IMR-90 (cell line): ENCODE measurements around the gene DOCK4. TPM values are rescaled to one million over a fixed set of nuclear protein-coding genes. Genes with fewer than 3 reads are reported as not detected.

ENCODE experiments used
- ATAC-seq: fragments of 200-7000 bp; cut with Tn5 transposase; 2 replicates; pipeline ENCODE4 v1.9.1; 2020; ENCODE audit warnings: low read depth, mild to moderate bottlenecking, moderate library complexity
- BruUV-seq: library from RNA; stranded (reverse); fragments of 400-500 nt; replicated peaks from 2 replicates; lab custom pipeline; 2021; lab: Mats Ljungman, UMichigan
- CTCF ChIA-PET: fragments of 300-600 bp; formaldehyde crosslinking; extraction: SDS; loops from one replicate; lab custom pipeline; 2021; ENCODE audit warnings: antibody characterized with exemption; lab: Yijun Ruan, JAX
- POLR2A ChIA-PET: fragments of 300-600 bp; sonication (Branson Sonifier 250); formaldehyde crosslinking; loops from one replicate; lab custom pipeline; 2022; ENCODE audit warnings: antibody characterized with exemption; ENCODE audit not compliant: unreplicated experiment; lab: Charles Lee
- DNase-seq: peaks from one replicate; pipeline ENCODE4 v3.0.0; 2013
- H2AFZ ChIP-seq: replicated peaks from 2 replicates; pipeline ENCODE3; 2013; ENCODE audit warnings: low read length, mild to moderate bottlenecking; ENCODE audit not compliant: poor library complexity
- H2AK5ac ChIP-seq: 2 replicates; pipeline ENCODE4 v1.6.1; 2013; ENCODE audit warnings: low read depth, low read length, inconsistent platforms
- H2AK9ac ChIP-seq: replicated peaks from 2 replicates; pipeline ENCODE3; 2013; ENCODE audit warnings: mild to moderate bottlenecking, low read depth, low read length, moderate library complexity; ENCODE audit not compliant: poor library complexity
- H2BK120ac ChIP-seq: 2 replicates; pipeline ENCODE4 v1.6.1; 2013; ENCODE audit warnings: low read depth, low read length, inconsistent platforms
- H2BK15ac ChIP-seq: 3 replicates; pipeline ENCODE4 v1.6.1; 2013; ENCODE audit warnings: low read depth, low read length, inconsistent platforms
- H2BK20ac ChIP-seq: 2 replicates; pipeline ENCODE4 v1.6.1; 2013; ENCODE audit warnings: low read depth, mild to moderate bottlenecking, inconsistent platforms, low read length, moderate library complexity
- H2BK5ac ChIP-seq: 2 replicates; pipeline ENCODE4 v1.6.1; 2013; ENCODE audit warnings: mild to moderate bottlenecking, low read depth, low read length, inconsistent platforms; ENCODE audit not compliant: poor library complexity, severe bottlenecking
- H3K14ac ChIP-seq: replicated peaks from 2 replicates; pipeline ENCODE4 v1.6.1; 2013; ENCODE audit warnings: low read depth, low read length, inconsistent platforms
- H3K18ac ChIP-seq: 2 replicates; pipeline ENCODE4 v1.6.1; 2013; ENCODE audit warnings: low read depth, low read length, control low read depth
- H3K23ac ChIP-seq: 2 replicates; pipeline ENCODE4 v1.6.1; 2013; ENCODE audit warnings: low read depth, low read length, inconsistent platforms
- H3K27ac ChIP-seq: 2 replicates; pipeline ENCODE4 v1.5.1; 2013; ENCODE audit warnings: mild to moderate bottlenecking, control low read depth, low read length; ENCODE audit not compliant: insufficient read depth
- H3K27me3 ChIP-seq: 2 replicates; pipeline ENCODE4 v1.6.1; 2013; ENCODE audit warnings: low read length; ENCODE audit not compliant: control insufficient read depth, insufficient read depth
- H3K36me3 ChIP-seq: 2 replicates; pipeline ENCODE4 v1.6.1; 2013; ENCODE audit warnings: low read length, mixed read lengths; ENCODE audit not compliant: control insufficient read depth, insufficient read depth
- H3K4ac ChIP-seq: 2 replicates; pipeline ENCODE4 v1.6.1; 2013; ENCODE audit warnings: low read depth, low read length, inconsistent platforms
- H3K4me1 ChIP-seq: 2 replicates; pipeline ENCODE4 v1.6.1; 2013; ENCODE audit warnings: low read length, mixed read lengths; ENCODE audit not compliant: control insufficient read depth, insufficient read depth
- H3K4me2 ChIP-seq: 2 replicates; pipeline ENCODE4 v1.6.1; 2013; ENCODE audit warnings: low read depth, mild to moderate bottlenecking, control low read depth, low read length, moderate library complexity
- H3K4me3 ChIP-seq: 2 replicates; pipeline ENCODE4 v1.5.1; 2013; ENCODE audit warnings: low read depth, mild to moderate bottlenecking, control low read depth, low read length, moderate library complexity; ENCODE audit not compliant: insufficient read depth
- H3K56ac ChIP-seq: 2 replicates; pipeline ENCODE4 v1.6.1; 2013; ENCODE audit warnings: low read length, inconsistent platforms; ENCODE audit not compliant: insufficient read depth; ENCODE audit errors: extremely low read depth
- H3K79me1 ChIP-seq, 2 experiments: 2 replicates each; pipeline ENCODE4 v1.6.1; 2013; ENCODE audit warnings: low read length in 2 of 2, inconsistent platforms in 1 of 2, low read depth in 1 of 2
- H3K9ac ChIP-seq: 2 replicates; pipeline ENCODE4 v1.6.1; 2013; ENCODE audit warnings: low read depth, low read length, control low read depth
- H3K9me1 ChIP-seq: 2 replicates; pipeline ENCODE4 v1.6.1; 2013; ENCODE audit warnings: low read length, inconsistent platforms; ENCODE audit not compliant: insufficient read depth
- H3K9me3 ChIP-seq: 2 replicates; pipeline ENCODE4 v1.6.1; 2013; ENCODE audit warnings: low read length; ENCODE audit not compliant: control insufficient read depth, insufficient read depth
- H4K20me1 ChIP-seq: 2 replicates; pipeline ENCODE4 v1.6.1; 2013; ENCODE audit warnings: low read length, inconsistent platforms; ENCODE audit not compliant: insufficient read depth
- H4K5ac ChIP-seq: 2 replicates; pipeline ENCODE4 v1.6.1; 2013; ENCODE audit warnings: mild to moderate bottlenecking, low read depth, low read length, control low read depth
- H4K8ac ChIP-seq, 2 experiments: 2 replicates each; pipeline ENCODE4 v1.6.1; 2013; ENCODE audit warnings: low read depth in 2 of 2, low read length in 2 of 2, control low read depth in 1 of 2, inconsistent platforms in 1 of 2
- H4K91ac ChIP-seq: 2 replicates; pipeline ENCODE4 v1.6.1; 2013; ENCODE audit warnings: low read depth, low read length, inconsistent platforms; ENCODE audit not compliant: insufficient read depth
- BHLHE40 ChIP-seq: fragments of 150-350 bp; IDR thresholded peaks from 2 replicates; pipeline ENCODE4 v1.6.1; 2016; ENCODE audit warnings: mild to moderate bottlenecking, low read depth, low read length
- CHD1 ChIP-seq: IDR thresholded peaks from 2 replicates; pipeline ENCODE4 v1.6.1; 2012; ENCODE audit warnings: low read depth, low read length, improper control_type of control experiment
- FOS ChIP-seq: fragments of 150-350 bp; IDR thresholded peaks from 2 replicates; pipeline ENCODE4 v1.6.1; 2016; ENCODE audit warnings: low read depth, low read length
- MAFK ChIP-seq: IDR thresholded peaks from 2 replicates; pipeline ENCODE4 v1.6.1; 2012; ENCODE audit warnings: low read depth, low read length, improper control_type of control experiment
- MAZ ChIP-seq: IDR thresholded peaks from 2 replicates; pipeline ENCODE4 v1.6.1; 2012; ENCODE audit warnings: low read depth, mild to moderate bottlenecking, low read length, improper control_type of control experiment, moderate library complexity, borderline replicate concordance
- MXI1 ChIP-seq: IDR thresholded peaks from 2 replicates; pipeline ENCODE4 v1.6.1; 2012; ENCODE audit warnings: low read depth, mild to moderate bottlenecking, low read length, moderate library complexity, borderline replicate concordance
- NFE2L2 ChIP-seq: fragments of 150-350 bp; IDR thresholded peaks from 2 replicates; pipeline ENCODE4 v1.6.1; 2016; ENCODE audit warnings: low read depth, mild to moderate bottlenecking, low read length
- POLR2A ChIP-seq: IDR thresholded peaks from 2 replicates; pipeline ENCODE4 v1.6.1; 2012; ENCODE audit warnings: mild to moderate bottlenecking, low read depth, low read length
- RCOR1 ChIP-seq: IDR thresholded peaks from 2 replicates; pipeline ENCODE4 v1.6.1; 2012; ENCODE audit warnings: mild to moderate bottlenecking, low read length, improper control_type of control experiment; ENCODE audit not compliant: insufficient replicate concordance
- RFX5 ChIP-seq: IDR thresholded peaks from 2 replicates; pipeline ENCODE4 v1.8.0; 2012; ENCODE audit warnings: low read depth, mild to moderate bottlenecking, low read length, moderate library complexity
- SMC3 ChIP-seq: fragments of 150-350 bp; IDR thresholded peaks from 2 replicates; pipeline ENCODE4 v1.6.1; 2016; ENCODE audit warnings: low read depth, mild to moderate bottlenecking, antibody characterized with exemption, low read length, moderate library complexity
- WGBS, 2 experiments: methylation state at CpG; one replicate each; pipeline versions ENCODE4 v1.1.5 to v1.1.7; 2013; ENCODE audit warnings: missing lambda C conversion rate in 2 of 2; ENCODE audit not compliant: insufficient read length in 1 of 2; ENCODE audit errors: extremely low coverage in 2 of 2; 5-methylcytosine and 5-hydroxymethylcytosine counted together
- dilution Hi-C: fragments of 300-500 bp; cut with HindIII; formaldehyde crosslinking; loops from one replicate; pipeline ENCODE4 v1.14.3; 2018; ENCODE audit warnings: low sequenced_read_pairs; ENCODE audit not compliant: unreplicated experiment
- in situ Hi-C: fragments of 300-500 bp; cut with MboI; formaldehyde crosslinking; loops from 3 replicates; pipeline ENCODE4 v1.14.3; 2019; ENCODE audit warnings: low sequenced_read_pairs, inconsistent platforms, mixed read lengths
- intact Hi-C: fragments of 100-400 bp; cut with micrococcal nuclease; formaldehyde crosslinking; loops from 2 replicates; pipeline ENCODE4 v1.10.0; 2022
- polyA plus RNA-seq, 3 experiments: library from polyadenylated mRNA; depleted of rRNA; stranded (reverse); fragments of >200 nt; gene quantifications; 2 replicates each; pipeline ENCODE4 v1.2.3, GENCODE V29; 2012; ENCODE audit warnings: low replicate concordance in 1 of 3
- total RNA-seq: library from RNA; depleted of rRNA; stranded (reverse); fragments of >200 nt; gene quantifications from 2 replicates; pipeline ENCODE4 v1.2.3, GENCODE V29; 2012
- TF ChIP-seq, protein P1 (sequence below): conservative IDR thresholded peaks from 2 replicates; pipeline ENCODE4 v1.5.1; 2012; ENCODE audit warnings: mild to moderate bottlenecking, low read depth, low read length, improper control_type of control experiment
- TF ChIP-seq, protein P2 (sequence below): fragments of 150-350 bp; IDR thresholded peaks from 2 replicates; pipeline ENCODE4 v1.6.1; 2016; ENCODE audit warnings: low read depth, mild to moderate bottlenecking, low read length, moderate library complexity, borderline replicate concordance
- TF ChIP-seq, protein P3 (sequence below): fragments of 150-350 bp; IDR thresholded peaks from 2 replicates; pipeline ENCODE4 v1.6.1; 2017; ENCODE audit warnings: mild to moderate bottlenecking, antibody characterized with exemption, low read length, low read depth

The DOCK4 gene
- total and polyA plus RNA-seq, 2 of the 4 experiments (the other 2 are of a cell fraction): 4.4 to 12.2 TPM

DNA sequence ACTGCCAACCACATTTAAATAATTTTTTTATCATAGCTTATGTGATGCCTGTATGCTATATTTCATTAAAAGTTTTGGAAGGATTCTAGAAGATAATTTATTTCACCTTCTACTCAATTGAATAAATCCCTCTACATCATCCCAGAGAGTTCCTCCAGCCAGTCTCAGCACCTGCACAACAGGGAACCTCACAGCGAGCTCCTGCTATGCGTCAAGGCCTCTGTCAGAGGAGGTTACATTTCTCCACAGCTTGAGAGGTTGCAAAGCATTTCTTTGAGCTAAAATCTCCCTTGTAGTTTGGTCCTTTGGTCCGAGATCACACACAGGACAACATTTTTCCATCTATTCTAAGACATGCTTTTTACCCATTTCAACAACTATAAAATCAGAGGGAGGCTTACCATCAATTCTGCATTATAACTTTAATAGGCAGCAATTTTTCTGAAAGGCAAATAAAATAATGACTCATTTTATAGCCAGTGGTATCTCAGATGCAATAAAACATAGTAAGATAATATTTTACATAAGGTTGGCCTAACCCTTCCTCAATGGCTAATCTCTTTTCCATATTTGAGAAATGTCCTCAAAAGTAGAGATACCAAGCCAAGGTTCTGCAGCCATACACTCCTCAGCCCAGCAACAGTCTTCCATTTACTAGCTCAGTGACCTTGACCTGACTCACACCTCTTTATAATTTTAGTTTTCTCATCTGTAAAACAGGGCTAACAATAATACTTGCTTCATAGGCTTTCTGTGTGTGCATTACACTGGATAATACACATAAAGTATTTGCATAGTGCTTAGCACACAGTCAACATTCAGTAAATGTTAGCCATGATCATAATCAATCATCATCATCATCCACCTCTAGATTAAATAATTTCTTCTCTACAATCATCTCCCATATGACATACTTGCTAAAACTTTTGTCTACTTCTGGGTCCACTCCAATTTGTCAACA is 68.8 kb downstream of the DOCK4 start:
- H2BK15ac ChIP-seq: no peak overlapping the region
- no peaks in the 10 kb centered on the region for H3K36me3 ChIP-seq
- DNase-seq (no peak), ATAC-seq (no peak)
- H3K18ac ChIP-seq: no peak overlapping the region
- H3K9me1 ChIP-seq: peaks cover 8% of the 10 kb centered on the region; the same call in 1 of the 2 replicates
- no peak overlapping the region for H4K5ac ChIP-seq
- H2AK5ac ChIP-seq: no peak overlapping the region
- ChIA-PET POLR2A (no interaction called here), CTCF (no interaction called here)
- peaks cover 5 to 19% of the 10 kb centered on the region in 2 experiments for H3K79me1 ChIP-seq
- no peak overlapping the region for H4K91ac ChIP-seq
- WGBS, 2 experiments: no CpG with 5 or more reads among the region's 3 CpGs
- no peak overlapping the region for H3K27ac ChIP-seq
- no TSS peak for BruUV-seq
- H3K14ac ChIP-seq: no peak overlapping the region
- no peak overlapping the region for H4K8ac ChIP-seq
- no peak overlapping the region for H2BK20ac ChIP-seq
- intact Hi-C loops: no loop called here
- H3K23ac ChIP-seq: no peak overlapping the region
- dilution Hi-C loops: no loop called here
- H3K4me2 ChIP-seq: no peak overlapping the region
- H2BK120ac ChIP-seq: no peak overlapping the region
- H3K56ac ChIP-seq: no peak overlapping the region
- H3K27me3 ChIP-seq: no peaks in the 10 kb centered on the region
- no peak overlapping the region for H2AK9ac ChIP-seq
- H3K9ac ChIP-seq: no peak overlapping the region
- H4K20me1 ChIP-seq: no peaks in the 10 kb centered on the region
- no peak overlapping the region for H2BK5ac ChIP-seq
- no peaks in the 10 kb centered on the region for H3K9me3 ChIP-seq
- no peak overlapping the region for H3K4ac ChIP-seq
- no peak overlapping the region for H3K4me3 ChIP-seq
- no peak overlapping the region for H2AFZ ChIP-seq
- in situ Hi-C loops: no loop called here
- 0 out of 2 replicates have a peak, but pooled peaks cover 3% of the 10 kb centered on the region for H3K4me1 ChIP-seq
- no peak for TF ChIP-seq RFX5
- TF ChIP-seq, protein P1, sequence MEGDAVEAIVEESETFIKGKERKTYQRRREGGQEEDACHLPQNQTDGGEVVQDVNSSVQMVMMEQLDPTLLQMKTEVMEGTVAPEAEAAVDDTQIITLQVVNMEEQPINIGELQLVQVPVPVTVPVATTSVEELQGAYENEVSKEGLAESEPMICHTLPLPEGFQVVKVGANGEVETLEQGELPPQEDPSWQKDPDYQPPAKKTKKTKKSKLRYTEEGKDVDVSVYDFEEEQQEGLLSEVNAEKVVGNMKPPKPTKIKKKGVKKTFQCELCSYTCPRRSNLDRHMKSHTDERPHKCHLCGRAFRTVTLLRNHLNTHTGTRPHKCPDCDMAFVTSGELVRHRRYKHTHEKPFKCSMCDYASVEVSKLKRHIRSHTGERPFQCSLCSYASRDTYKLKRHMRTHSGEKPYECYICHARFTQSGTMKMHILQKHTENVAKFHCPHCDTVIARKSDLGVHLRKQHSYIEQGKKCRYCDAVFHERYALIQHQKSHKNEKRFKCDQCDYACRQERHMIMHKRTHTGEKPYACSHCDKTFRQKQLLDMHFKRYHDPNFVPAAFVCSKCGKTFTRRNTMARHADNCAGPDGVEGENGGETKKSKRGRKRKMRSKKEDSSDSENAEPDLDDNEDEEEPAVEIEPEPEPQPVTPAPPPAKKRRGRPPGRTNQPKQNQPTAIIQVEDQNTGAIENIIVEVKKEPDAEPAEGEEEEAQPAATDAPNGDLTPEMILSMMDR: no peak
- TF ChIP-seq POLR2A: no peak
- TF ChIP-seq RCOR1: no peak
- TF ChIP-seq, protein P2, sequence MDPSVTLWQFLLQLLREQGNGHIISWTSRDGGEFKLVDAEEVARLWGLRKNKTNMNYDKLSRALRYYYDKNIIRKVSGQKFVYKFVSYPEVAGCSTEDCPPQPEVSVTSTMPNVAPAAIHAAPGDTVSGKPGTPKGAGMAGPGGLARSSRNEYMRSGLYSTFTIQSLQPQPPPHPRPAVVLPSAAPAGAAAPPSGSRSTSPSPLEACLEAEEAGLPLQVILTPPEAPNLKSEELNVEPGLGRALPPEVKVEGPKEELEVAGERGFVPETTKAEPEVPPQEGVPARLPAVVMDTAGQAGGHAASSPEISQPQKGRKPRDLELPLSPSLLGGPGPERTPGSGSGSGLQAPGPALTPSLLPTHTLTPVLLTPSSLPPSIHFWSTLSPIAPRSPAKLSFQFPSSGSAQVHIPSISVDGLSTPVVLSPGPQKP: no peak
- TF ChIP-seq SMC3: no peak
- TF ChIP-seq, protein P3, sequence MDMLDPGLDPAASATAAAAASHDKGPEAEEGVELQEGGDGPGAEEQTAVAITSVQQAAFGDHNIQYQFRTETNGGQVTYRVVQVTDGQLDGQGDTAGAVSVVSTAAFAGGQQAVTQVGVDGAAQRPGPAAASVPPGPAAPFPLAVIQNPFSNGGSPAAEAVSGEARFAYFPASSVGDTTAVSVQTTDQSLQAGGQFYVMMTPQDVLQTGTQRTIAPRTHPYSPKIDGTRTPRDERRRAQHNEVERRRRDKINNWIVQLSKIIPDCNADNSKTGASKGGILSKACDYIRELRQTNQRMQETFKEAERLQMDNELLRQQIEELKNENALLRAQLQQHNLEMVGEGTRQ: no peak
- TF ChIP-seq FOS: no peak
- no peak for TF ChIP-seq MAZ
- no peak for TF ChIP-seq BHLHE40
- no peak for TF ChIP-seq MXI1
- TF ChIP-seq CHD1: no peak
- TF ChIP-seq NFE2L2: no peak
- TF ChIP-seq MAFK: no peak
